ENCODE measurements around the gene CCDC137.

The CCDC137 gene

GRCh38 chr17:81695801-81696200, 29.3 kb downstream of the CCDC137 start:
- DNase-seq (ENCODE audit: low read depth): no peak
- no peak overlapping the region for H3K4me3 ChIP-seq (ENCODE audit: low read depth, low read length)

- DNase-seq (ENCODE audit: low read depth): no peak
- no peak overlapping the region for H3K4me3 ChIP-seq (ENCODE audit: low read depth, low read length)
Observed at GRCh38 chr17:81696218-81696941, 29.8 kb downstream of the CCDC137 start.

- no peak overlapping the region for H3K4me3 ChIP-seq (ENCODE audit: low read depth, low read length)
- no peak for DNase-seq (ENCODE audit: low read depth)
Observed at GRCh38 chr17:81697261-81698044, 30.9 kb downstream of the CCDC137 start.

- DNase-seq (ENCODE audit: low read depth): no peak
Observed at GRCh38 chr17:81700353-81701287, 34.1 kb downstream of the CCDC137 start.

GRCh38 chr17:81701288-81702071, 34.9 kb downstream of the CCDC137 start:
- H3K4me3 ChIP-seq (ENCODE audit: low read depth, low read length): peak overlapping the region; percentile 90
- DNase-seq (ENCODE audit: low read depth): no peak

More at GRCh38 chr17:81700353-81701287, 34.1 kb downstream of the CCDC137 start:
- no peak overlapping the region for H3K4me3 ChIP-seq (ENCODE audit: low read depth, low read length)

- peak; percentile 70 for DNase-seq (ENCODE audit: low read depth)
- H3K4me3 ChIP-seq (ENCODE audit: low read depth, low read length): peak within 1 kb of the TSS; percentile 90
Observed at GRCh38 chr17:81702934-81703746, 36.6 kb downstream of the CCDC137 start, which contains the start of gene MRPL12. TSS of gene MRPL12 (plus strand) at chr17:81703367. CDS start at chr17:81703502, 135 bp downstream.

- DNase-seq (ENCODE audit: low read depth): no peak
- peak overlapping the region; percentile 90 for H3K4me3 ChIP-seq (ENCODE audit: low read depth, low read length)
Observed at GRCh38 chr17:81703747-81704654, 37.5 kb downstream of the CCDC137 start.

- H3K4me3 ChIP-seq (ENCODE audit: low read depth, low read length): no peak overlapping the region
- DNase-seq (ENCODE audit: low read depth): no peak
Observed at GRCh38 chr17:81705518-81706231, 39.1 kb downstream of the CCDC137 start.

- DNase-seq (ENCODE audit: low read depth): no peak
- H3K4me3 ChIP-seq (ENCODE audit: low read depth, low read length): no peak overlapping the region
Observed at GRCh38 chr17:81706232-81706611, 39.7 kb downstream of the CCDC137 start.

GRCh38 chr17:81706757-81707624, 40.5 kb downstream of the CCDC137 start:
- no peak overlapping the region for H3K4me3 ChIP-seq (ENCODE audit: low read depth, low read length)
- DNase-seq (ENCODE audit: low read depth): no peak

GRCh38 chr17:81707725-81708646, 41.4 kb downstream of the CCDC137 start:
- H3K4me3 ChIP-seq (ENCODE audit: low read depth, low read length): no peak overlapping the region
- no peak for DNase-seq (ENCODE audit: low read depth)

GRCh38 chr17:81708739-81709185, 42.2 kb downstream of the CCDC137 start:
- DNase-seq (ENCODE audit: low read depth): no peak
- H3K4me3 ChIP-seq (ENCODE audit: low read depth, low read length): no peak overlapping the region

GRCh38 chr17:81710514-81711308, 44.2 kb downstream of the CCDC137 start:
- no peak overlapping the region for H3K4me3 ChIP-seq (ENCODE audit: low read depth, low read length)
- no peak for DNase-seq (ENCODE audit: low read depth)

Measured in skeletal muscle cell (primary cell).